PC-9 (cell line): ENCODE measurements around the gene GLO1. TPM values are rescaled to one million over a fixed set of nuclear protein-coding genes. Genes with fewer than 3 reads are reported as not detected.

Experiments used
- BruUV-seq: library from RNA; stranded (reverse); fragments of 400-500 nt; replicated peaks from 2 replicates; lab custom pipeline; 2021; lab: Mats Ljungman, UMichigan
- CTCF ChIA-PET: fragments of 300-600 bp; sonication (Branson Sonifier 250); formaldehyde crosslinking; loops from one replicate; lab custom pipeline; 2022; ENCODE audit warnings: antibody characterized with exemption; lab: Charles Lee
- POLR2A ChIA-PET: fragments of 300-600 bp; sonication (Branson Sonifier 250); formaldehyde crosslinking; loops from one replicate; lab custom pipeline; 2022; ENCODE audit warnings: antibody characterized with exemption; ENCODE audit not compliant: unreplicated experiment; lab: Charles Lee
- DNase-seq, 2 experiments: peaks; one replicate each; pipeline versions ENCODE4 v3.0.0 to v3.0.0-alpha.2; 2015 to 2022; ENCODE audit warnings: mixed read lengths in 1 of 2
- H2AFZ ChIP-seq: fragments of 200-600 bp; sonication (generic); 2 replicates; pipeline ENCODE4 v1.8.1; 2017; ENCODE audit warnings: antibody characterized with exemption
- H3F3A ChIP-seq: fragments of 200-600 bp; sonication (generic); 2 replicates; pipeline ENCODE4 v1.8.1; 2017; ENCODE audit warnings: antibody characterized with exemption, mild to moderate bottlenecking, low read depth; ENCODE audit not compliant: insufficient read depth
- H3K27ac ChIP-seq: fragments of 200-600 bp; sonication (generic); 2 replicates; pipeline ENCODE4 v1.6.1; 2016; ENCODE audit warnings: mixed run types
- H3K27me3 ChIP-seq: fragments of 200-600 bp; sonication (generic); 2 replicates; pipeline ENCODE4 v1.6.1; 2016; ENCODE audit warnings: low read depth, mixed run types; ENCODE audit not compliant: insufficient read depth
- H3K36me3 ChIP-seq: fragments of 200-600 bp; sonication (generic); 2 replicates; pipeline ENCODE4 v1.6.1; 2016; ENCODE audit warnings: low read depth, mixed run types
- H3K4me1 ChIP-seq: fragments of 200-600 bp; sonication (generic); replicated peaks from 2 replicates; pipeline ENCODE4 v1.6.1; 2016; ENCODE audit warnings: mixed run types; ENCODE audit not compliant: insufficient read depth
- H3K4me2 ChIP-seq: fragments of 200-600 bp; sonication (generic); 2 replicates; pipeline ENCODE4 v1.6.1; 2017; ENCODE audit warnings: mixed run types
- H3K4me3 ChIP-seq: fragments of 200-600 bp; sonication (generic); 2 replicates; pipeline ENCODE4 v1.6.1; 2016; ENCODE audit warnings: mixed run types
- H3K79me2 ChIP-seq: fragments of 200-600 bp; sonication (generic); 2 replicates; pipeline ENCODE4 v1.6.1; 2017; ENCODE audit warnings: low read depth, mixed run types
- H3K9me2 ChIP-seq: fragments of 200-600 bp; sonication (generic); 2 replicates; pipeline ENCODE4 v1.8.1; 2017; ENCODE audit warnings: mild to moderate bottlenecking; ENCODE audit not compliant: insufficient read depth
- H3K9me3 ChIP-seq: fragments of 200-600 bp; sonication (generic); 2 replicates; pipeline ENCODE4 v1.8.1; 2016; ENCODE audit warnings: low read depth; ENCODE audit not compliant: insufficient read depth
- H4K20me1 ChIP-seq: fragments of 200-600 bp; sonication (generic); 2 replicates; pipeline ENCODE4 v1.8.1; 2017; ENCODE audit not compliant: insufficient read depth
- CTCF ChIP-seq: fragments of 200-600 bp; sonication (generic); conservative IDR thresholded peaks from 2 replicates; pipeline ENCODE4 v1.6.1; 2017; ENCODE audit warnings: mixed run types, antibody characterized with exemption, mild to moderate bottlenecking, moderate library complexity
- EZH2 ChIP-seq: fragments of 200-600 bp; sonication (generic); IDR thresholded peaks from 2 replicates; pipeline ENCODE4 v1.8.0; 2017; ENCODE audit warnings: antibody characterized with exemption, low read depth
- intact Hi-C: fragments of 100-400 bp; cut with micrococcal nuclease; formaldehyde crosslinking; loops from one replicate; pipeline ENCODE4 v1.10.0; 2022; ENCODE audit not compliant: unreplicated experiment
- total RNA-seq: library from RNA; stranded (reverse); gene quantifications from 2 replicates; pipeline ENCODE4 v1.2.3, GENCODE V29; 2021

GLO1 gene
- total RNA-seq, 1 experiment from 2014 or later, result 118 TPM

- Histone ChIP-seq H3K27ac (no peak overlapping the region), H3K4me2 (no peak overlapping the region), H3K9me2 (no peaks in the 10 kb centered on the region), H3K79me2 (peaks cover 19% of the 10 kb centered on the region; the same call in 1 of the 2 replicates), H3K4me1 (no peaks in the 10 kb centered on the region), H4K20me1 (peaks cover 10% of the 10 kb centered on the region), H3K9me3 (no peaks in the 10 kb centered on the region), H3K4me3 (no peak overlapping the region), H3K36me3 (peaks cover 25% of the 10 kb centered on the region; the same call in 1 of the 2 replicates), H3F3A (no peaks in the 10 kb centered on the region), H2AFZ (no peak overlapping the region), H3K27me3 (no peaks in the 10 kb centered on the region)
- no peak for TF ChIP-seq EZH2
- no peak for TF ChIP-seq CTCF
- BruUV-seq, result no TSS peak
- ChIA-PET CTCF (no interaction called here), POLR2A (interaction anchor here (0.8 kb wide), 1 partner anchor 92 kb away, joined by 11 read pairs; no protein-coding TSS in a partner anchor)
- intact Hi-C loops, result no loop called here
- DNase-seq, result no peak
Observed at GRCh38 chr6:38684237-38684636, 18.7 kb downstream of the GLO1 start.

- Histone ChIP-seq H4K20me1 (peaks cover 5% of the 10 kb centered on the region), H2AFZ (no peak overlapping the region), H3K4me1 (no peaks in the 10 kb centered on the region), H3K9me3 (no peaks in the 10 kb centered on the region), H3K4me3 (no peak overlapping the region), H3K79me2 (peaks cover 2% of the 10 kb centered on the region; the same call in 1 of the 2 replicates), H3K4me2 (no peak overlapping the region), H3K27ac (no peak overlapping the region), H3F3A (no peaks in the 10 kb centered on the region), H3K27me3 (no peaks in the 10 kb centered on the region), H3K9me2 (no peaks in the 10 kb centered on the region), H3K36me3 (peaks cover 35% of the 10 kb centered on the region)
- CTCF ChIA-PET, result interaction anchor here (0.7 kb wide), 1 partner anchor 345 kb away, joined by 3 read pairs; no protein-coding TSS in a partner anchor
- POLR2A ChIA-PET, result no interaction called here
- intact Hi-C loops, result no loop called here
- TF ChIP-seq CTCF, result no peak
- no peak for TF ChIP-seq EZH2
- BruUV-seq, result no TSS peak
- no peak for DNase-seq
Observed at GRCh38 chr6:38681850-38682249, 21.1 kb downstream of the GLO1 start.

DNA sequence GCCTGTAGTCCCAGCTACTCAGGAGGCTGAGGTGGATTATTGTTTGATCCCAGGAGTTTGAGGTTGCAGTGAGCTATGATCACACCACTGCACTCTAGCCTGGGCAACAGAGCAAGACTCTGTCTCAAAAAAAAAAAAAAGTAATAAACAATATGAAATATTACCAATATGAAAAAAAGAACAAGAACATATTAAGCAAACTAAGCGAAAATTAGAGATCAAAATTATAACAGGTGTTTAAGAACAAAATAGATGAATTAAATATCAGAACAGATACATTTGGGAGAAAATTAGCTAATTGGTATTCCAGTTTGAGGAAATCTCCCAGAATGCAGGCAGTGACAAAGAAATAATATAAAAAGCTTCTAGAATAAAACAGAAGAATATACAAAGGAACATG, 23.3 kb downstream of the GLO1 start:
- H3K9me3 ChIP-seq, result no peaks in the 10 kb centered on the region
- H3K27me3 ChIP-seq, result no peaks in the 10 kb centered on the region
- H3K9me2 ChIP-seq, result no peaks in the 10 kb centered on the region
- ChIA-PET POLR2A (no interaction called here), CTCF (no interaction called here)
- no peak overlapping the region for H2AFZ ChIP-seq
- H3K4me1 ChIP-seq, result no peaks in the 10 kb centered on the region
- BruUV-seq, result no TSS peak
- no peaks in the 10 kb centered on the region for H3K79me2 ChIP-seq
- H3K4me3 ChIP-seq, result no peak overlapping the region
- TF ChIP-seq EZH2, result no peak
- TF ChIP-seq CTCF, result no peak
- peaks cover 6% of the 10 kb centered on the region for H3F3A ChIP-seq
- no peak overlapping the region for H3K27ac ChIP-seq
- no peak overlapping the region for H3K4me2 ChIP-seq
- H4K20me1 ChIP-seq, result no peaks in the 10 kb centered on the region
- peaks cover 37% of the 10 kb centered on the region for H3K36me3 ChIP-seq
- no peak for DNase-seq
- intact Hi-C loops, result loop anchor here (10.0 kb wide), 1 partner anchor 985 kb away; the partner anchor contains the start of gene MDGA1
